Upper lobe of left lung (tissue), 4 donors: ENCODE measurements around the gene LIPC.

ENCODE experiments used
- POLR2A ChIP-seq, 4 donors: fragments of 450-650 bp; IDR thresholded peaks; one replicate each; pipeline ENCODE4 v1.5.1; 2016 to 2017; ENCODE audit warnings: antibody characterized with exemption in 4 of 4, mild to moderate bottlenecking in 2 of 4
- POLR2AphosphoS5 ChIP-seq, 2 donors: sonication (generic); formaldehyde crosslinking; IDR thresholded peaks; one replicate each; pipeline ENCODE4 v1.5.1; 2017; ENCODE audit warnings: antibody characterized with exemption in 2 of 2

DNA sequence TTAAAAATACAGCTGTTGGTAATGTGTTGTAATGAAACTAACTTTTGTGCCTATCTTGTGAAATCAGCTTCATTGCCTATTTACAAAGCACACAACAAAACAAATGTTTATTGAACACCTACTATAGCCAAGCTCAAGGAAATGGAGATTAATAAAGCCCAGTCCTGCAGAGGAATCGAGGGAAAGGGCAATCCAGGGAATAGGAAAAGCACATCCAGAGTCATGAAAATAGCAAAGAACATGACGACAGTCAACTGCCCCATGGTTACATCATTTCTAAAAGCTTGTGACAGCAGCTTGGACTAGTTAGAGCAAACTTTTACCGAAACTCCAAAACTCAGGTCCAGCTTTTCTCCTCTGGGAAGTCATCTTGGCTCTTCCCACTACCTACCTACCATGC lies 157.3 kb downstream of the LIPC start:
- TF ChIP-seq POLR2A (IDR thresholded peaks at IDR 0.05) (no peak), POLR2AphosphoS5 (IDR thresholded peaks at IDR 0.05) (no peak)
